ENCODE measurements around the gene GAS5. TPM values are rescaled to one million over a fixed set of nuclear protein-coding genes. Genes with fewer than 3 reads are reported as not detected.

GAS5 gene
- polyA plus RNA-seq, 1 of the 3 experiments (the other 2 are of a cell fraction), result 961 TPM

GRCh38 chr1:173868266-173869020 is 654 bp upstream of the GAS5 start, which contains the start of gene ZBTB37 (continued):
- no peak for TF ChIP-seq CTCF (IDR thresholded peaks at IDR 0.05)
- no peak for TF ChIP-seq FOXJ3 (CRISPR knock-in tag; IDR thresholded peaks at IDR 0.05)
- TF ChIP-seq POLR2AphosphoS5 (IDR thresholded peaks at IDR 0.05; ENCODE audit: low read depth, low read length), result no peak
- no peak for TF ChIP-seq RAD21 (IDR thresholded peaks at IDR 0.05; ENCODE audit: low read length)
- no peak for TF ChIP-seq USF2 (IDR thresholded peaks at IDR 0.05; ENCODE audit: borderline replicate concordance, low read depth, low read length)
- TF ChIP-seq IRF3 (IDR thresholded peaks at IDR 0.05; ENCODE audit: low read depth, low read length), result no peak
- TF ChIP-seq REST (IDR thresholded peaks at IDR 0.05; ENCODE audit: low read depth, low read length), result peak; percentile 53
- TF ChIP-seq TCF12 (IDR thresholded peaks at IDR 0.05), result peak; percentile 30; the same call in 1 of the 2 replicates
- TF ChIP-seq TEAD4 (IDR thresholded peaks at IDR 0.05; ENCODE audit: borderline replicate concordance, insufficient read depth), result no peak; the same call in 1 of the 2 replicates
- no peak for TF ChIP-seq SMC3 (IDR thresholded peaks at IDR 0.05; ENCODE audit: low read depth, low read length)
- TF ChIP-seq FOSL2 (IDR thresholded peaks at IDR 0.05; ENCODE audit: borderline replicate concordance, low read depth), result no peak
- no peak for TF ChIP-seq GATA2 (CRISPR knock-in tag; IDR thresholded peaks at IDR 0.05)
- TF ChIP-seq USF1 (IDR thresholded peaks at IDR 0.05; ENCODE audit: borderline replicate concordance, low read depth), result no peak
- no peak for TF ChIP-seq EZH2phosphoT487 (IDR thresholded peaks at IDR 0.05; ENCODE audit: borderline replicate concordance, low read depth)

Data from SK-N-SH (cell line).